GM10248 (cell line): ENCODE measurements around the gene PBRM1.

Experiments used
- CTCF ChIA-PET: fragments of 300-600 bp; sonication (Branson Sonifier 250); formaldehyde crosslinking; extraction: SDS; loops from one replicate; lab custom pipeline; 2021; ENCODE audit warnings: antibody characterized with exemption; lab: Yijun Ruan, JAX
- POLR2A ChIA-PET: fragments of 350-650 bp; sonication (Branson Sonifier 250); formaldehyde crosslinking; extraction: SDS; loops from one replicate; lab custom pipeline; 2020; ENCODE audit warnings: antibody characterized with exemption; lab: Yijun Ruan, JAX
- DNase-seq: peaks from one replicate; pipeline ENCODE4 v3.0.0; 2012; ENCODE audit errors: extremely low spot score
- TF ChIP-seq, protein P1 (sequence below): IDR thresholded peaks from 2 replicates; pipeline ENCODE4 v1.5.1; 2012; ENCODE audit warnings: mild to moderate bottlenecking, low read depth; ENCODE audit errors: extremely low read depth, missing control alignments, control extremely low read depth

Gene PBRM1

GRCh38 chr3:52714335-52715302, 28.9 kb upstream of the PBRM1 start:
- CTCF ChIA-PET = interaction anchor here (1.1 to 1.4 kb wide), 3 partner anchors 7 to 22 kb away, joined by 3 to 9 read pairs (median 5); no protein-coding TSS in a partner anchor
- TF ChIP-seq, protein P1, sequence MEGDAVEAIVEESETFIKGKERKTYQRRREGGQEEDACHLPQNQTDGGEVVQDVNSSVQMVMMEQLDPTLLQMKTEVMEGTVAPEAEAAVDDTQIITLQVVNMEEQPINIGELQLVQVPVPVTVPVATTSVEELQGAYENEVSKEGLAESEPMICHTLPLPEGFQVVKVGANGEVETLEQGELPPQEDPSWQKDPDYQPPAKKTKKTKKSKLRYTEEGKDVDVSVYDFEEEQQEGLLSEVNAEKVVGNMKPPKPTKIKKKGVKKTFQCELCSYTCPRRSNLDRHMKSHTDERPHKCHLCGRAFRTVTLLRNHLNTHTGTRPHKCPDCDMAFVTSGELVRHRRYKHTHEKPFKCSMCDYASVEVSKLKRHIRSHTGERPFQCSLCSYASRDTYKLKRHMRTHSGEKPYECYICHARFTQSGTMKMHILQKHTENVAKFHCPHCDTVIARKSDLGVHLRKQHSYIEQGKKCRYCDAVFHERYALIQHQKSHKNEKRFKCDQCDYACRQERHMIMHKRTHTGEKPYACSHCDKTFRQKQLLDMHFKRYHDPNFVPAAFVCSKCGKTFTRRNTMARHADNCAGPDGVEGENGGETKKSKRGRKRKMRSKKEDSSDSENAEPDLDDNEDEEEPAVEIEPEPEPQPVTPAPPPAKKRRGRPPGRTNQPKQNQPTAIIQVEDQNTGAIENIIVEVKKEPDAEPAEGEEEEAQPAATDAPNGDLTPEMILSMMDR = no peak
- POLR2A ChIA-PET = interaction anchor here (1.1 kb wide), 1 partner anchor 26 kb away, joined by 3 read pairs; no protein-coding TSS in a partner anchor
- no peak for DNase-seq

DNA sequence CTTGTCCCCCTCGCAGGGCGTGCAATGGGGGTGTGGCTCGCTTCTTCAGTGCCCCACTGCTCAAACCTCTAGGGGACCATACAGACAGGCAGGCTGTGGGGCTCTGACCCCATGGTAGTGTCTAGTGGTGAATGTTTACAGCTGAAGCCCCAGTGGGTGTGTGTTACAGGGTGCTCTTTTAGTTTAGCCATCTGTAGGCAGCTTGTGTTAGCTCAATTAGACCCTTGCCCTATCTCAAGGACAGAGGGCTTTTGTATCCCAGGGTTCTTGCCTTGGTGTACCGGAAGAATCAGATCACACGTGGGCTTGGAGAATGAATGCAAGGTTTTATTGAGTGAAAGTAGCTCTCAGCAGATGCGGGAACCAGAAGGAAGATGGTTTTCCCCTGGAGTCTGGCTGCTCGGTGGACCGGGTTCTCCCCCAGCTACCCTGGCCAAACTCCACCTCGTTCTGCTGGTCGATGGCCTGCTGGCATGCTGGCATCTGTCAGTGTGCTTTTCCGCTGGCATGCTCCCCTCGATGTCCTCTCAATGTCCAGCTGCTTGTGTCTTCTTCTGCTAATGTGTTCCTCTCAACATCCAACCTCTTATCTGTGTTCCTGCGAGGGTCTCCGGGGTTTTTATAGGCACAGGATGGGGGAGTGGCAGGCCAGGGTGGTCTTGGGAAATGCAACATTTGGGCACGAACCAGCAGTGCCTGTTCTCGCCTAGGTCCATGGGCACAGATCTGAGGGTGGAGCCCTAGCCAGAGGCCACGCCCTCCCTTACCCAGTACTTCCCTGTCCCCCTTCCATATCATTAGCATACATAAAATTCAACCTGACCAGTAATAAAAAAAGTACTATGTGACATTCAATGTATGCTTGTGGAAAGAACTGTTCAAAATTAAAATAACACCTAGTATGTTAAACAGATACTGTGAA, 26.8 kb upstream of the PBRM1 start:
- no peak for DNase-seq
- POLR2A ChIA-PET = no interaction called here
- CTCF ChIA-PET = no interaction called here
- TF ChIP-seq, protein P1 = no peak

DNA sequence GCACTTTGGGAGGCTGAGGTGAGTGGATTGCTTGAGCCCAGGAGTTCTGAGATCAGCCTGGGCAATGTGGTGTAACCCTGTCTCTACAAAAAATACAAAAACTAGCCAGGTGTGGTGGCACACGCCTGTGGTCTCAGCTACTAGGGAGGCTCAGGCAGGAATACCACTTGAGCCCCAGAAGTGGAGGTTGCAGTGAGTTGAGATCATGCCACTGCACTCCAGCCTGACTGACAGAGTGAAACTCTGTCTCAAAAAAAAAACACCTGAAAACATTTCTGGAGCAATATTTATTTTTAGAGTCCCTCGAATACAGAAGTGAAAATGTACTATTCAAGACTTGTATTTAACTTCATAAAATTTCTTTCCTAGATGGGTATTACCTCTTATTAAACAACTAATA, 24.8 kb upstream of the PBRM1 start:
- peak; percentile 34 for DNase-seq
- ChIA-PET POLR2A (no interaction called here), CTCF (no interaction called here)
- TF ChIP-seq, protein P1 = no peak

DNA sequence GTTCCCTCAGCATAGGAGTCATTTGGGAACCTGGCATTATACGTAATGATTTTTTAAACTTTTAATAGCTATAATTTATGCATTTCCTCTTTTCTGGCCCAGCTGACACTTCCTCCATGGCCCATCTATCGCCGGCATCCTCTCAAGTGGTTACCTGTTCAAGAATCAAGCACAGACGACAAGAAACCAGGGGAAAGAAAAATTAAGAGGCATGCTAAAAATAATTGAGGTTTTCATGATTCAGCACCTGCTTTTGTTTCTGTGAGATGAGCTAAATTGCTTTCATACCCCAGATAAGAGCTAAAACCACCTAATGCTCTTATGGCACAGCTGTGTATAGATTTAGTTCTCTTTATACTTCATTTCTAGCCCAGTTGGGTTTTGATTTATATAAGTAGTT, 21.9 kb upstream of the PBRM1 start:
- POLR2A ChIA-PET = no interaction called here
- CTCF ChIA-PET = interaction anchor here (1.0 to 2.8 kb wide), 6 partner anchors 8 to 276 kb away, joined by 3 to 10 read pairs (median 4); partner anchors contain the start of genes GNL3 and PBRM1
- TF ChIP-seq, protein P1 = no peak
- peak; percentile 24 for DNase-seq

DNA sequence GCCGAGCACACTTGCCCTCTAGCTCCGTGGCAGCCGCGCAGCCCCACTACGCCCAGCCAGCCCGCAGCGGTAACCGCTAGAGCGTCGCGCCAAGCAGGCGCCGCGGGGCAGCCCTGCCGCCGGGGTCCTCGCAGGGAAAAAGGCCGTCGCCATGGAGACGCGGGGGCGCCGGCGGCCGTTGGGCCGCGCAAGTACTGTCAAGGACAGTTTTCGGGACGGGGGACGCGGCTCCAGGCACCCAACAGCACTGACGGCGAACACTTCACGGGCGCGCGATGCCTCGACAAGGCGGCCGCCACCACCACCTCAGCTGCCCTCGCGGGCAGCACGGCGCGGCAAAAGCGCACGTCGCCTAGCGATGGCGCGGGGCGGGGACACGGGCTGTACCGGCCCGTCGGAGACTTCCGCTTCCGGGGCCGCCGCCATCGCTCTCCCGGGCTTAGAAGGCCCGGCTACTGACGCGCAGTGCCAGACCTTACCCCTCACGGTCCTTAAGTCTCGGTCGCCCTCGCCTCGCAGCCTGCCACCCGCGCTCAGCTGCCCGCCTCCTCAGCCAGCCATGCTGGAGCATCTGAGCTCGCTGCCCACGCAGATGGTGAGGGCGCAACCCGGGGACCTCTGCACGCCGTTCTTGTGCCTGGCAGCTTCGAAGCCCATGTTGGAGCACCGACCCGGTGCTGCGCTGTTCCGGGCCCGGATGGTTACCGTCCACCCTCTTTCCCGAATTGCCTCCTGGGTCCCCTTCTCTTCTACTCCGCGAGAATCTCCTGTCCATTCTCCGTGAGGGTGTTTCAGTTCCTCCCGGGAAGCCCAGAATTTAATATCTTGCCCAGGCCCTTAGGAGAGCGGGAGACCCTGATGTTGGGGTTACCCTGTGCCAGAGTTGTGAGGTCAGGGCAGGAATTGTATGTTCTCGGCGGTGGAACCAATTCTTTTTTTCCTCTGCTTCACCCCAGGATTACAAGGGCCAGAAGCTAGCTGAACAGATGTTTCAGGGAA, 20.3 kb upstream of the PBRM1 start, which contains the start of the genes GLT8D1 and SPCS1:
Gene GLT8D1, minus strand, starts transcription at position 104 of the 999 bp plus-strand sequence. CDS start 5,331 bp downstream, outside the sequence.
Gene SPCS1, plus strand, starts transcription at position 419 of the 999 bp plus-strand sequence. Its CDS starts 141 bp downstream, at position 560.
- ChIA-PET CTCF (interaction anchor here (0.9 to 2.8 kb wide), 3 partner anchors 9 to 15 kb away, joined by 5 to 10 read pairs (median 9); no protein-coding TSS in a partner anchor), POLR2A (interaction anchor here (0.7 to 1.3 kb wide), 2 partner anchors 10 to 513 kb away, joined by 3 read pairs; no protein-coding TSS in a partner anchor)
- DNase-seq = peak; percentile 91
- TF ChIP-seq, protein P1 = no peak
